ENCODE results near the gene PODNL1. TPM values are rescaled to one million over a fixed set of nuclear protein-coding genes. Genes with fewer than 3 reads are reported as not detected.

Gene PODNL1
- total and polyA plus RNA-seq, 10 of the 15 experiments (the other 5 are each of a cell fraction or from before 2014, with no cell fraction given): 0.04 to 0.44 TPM; not detected in 8

DNA sequence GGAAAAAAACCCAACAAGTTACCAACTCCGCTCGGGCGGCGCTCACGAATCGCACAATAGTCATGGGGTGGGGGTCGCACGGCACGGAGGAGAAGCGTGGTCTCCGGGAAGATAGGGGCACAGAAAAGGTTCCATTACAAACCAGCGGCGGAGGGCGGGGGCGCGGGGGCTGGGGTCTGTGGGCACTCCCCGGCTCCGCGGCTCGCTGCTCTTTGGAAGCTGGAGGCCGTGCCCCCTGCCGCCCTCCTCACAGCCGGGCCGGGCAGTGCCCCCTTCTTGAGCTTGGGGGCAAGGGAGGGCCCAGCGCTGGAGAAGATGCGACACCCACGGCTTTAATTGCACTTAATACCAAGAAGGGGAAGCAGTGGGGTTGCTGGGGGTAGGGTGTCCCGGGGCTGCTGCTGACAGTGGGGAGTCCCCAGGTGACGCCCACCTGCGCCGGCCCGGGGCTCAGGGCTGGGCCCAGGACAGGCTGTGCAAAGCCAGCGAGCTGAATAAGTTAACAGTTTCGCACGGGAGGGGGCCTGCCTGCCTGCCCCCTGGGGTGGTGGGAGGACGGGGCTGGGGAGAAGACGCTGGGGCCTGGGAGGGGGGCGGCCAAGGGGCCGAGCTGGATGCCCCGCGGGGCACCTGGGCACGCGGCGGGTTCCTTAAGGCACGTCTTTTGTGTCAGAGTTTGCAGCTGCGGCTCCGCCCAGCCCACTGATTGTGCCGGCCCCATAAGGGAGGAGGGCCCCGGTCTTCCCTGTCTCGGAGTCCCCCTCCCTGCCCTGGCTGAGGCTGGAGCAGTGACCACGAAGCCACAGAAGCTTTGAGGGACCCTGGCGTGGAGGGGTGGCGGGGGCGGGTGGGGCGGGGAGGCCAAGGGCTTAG is 23.8 kb upstream of the PODNL1 start (continued):
- no peak for TF ChIP-seq BCLAF1 (IDR thresholded peaks at IDR 0.05)
- TF ChIP-seq PBX3 (IDR thresholded peaks at IDR 0.05; ENCODE audit: insufficient replicate concordance, low read depth, low read length): no peak

GRCh38 chr19:13960863-13961784 is 22.9 kb upstream of the PODNL1 start:
- H4K20me1 ChIP-seq (ENCODE audit: control insufficient read depth, insufficient read depth): no peaks in the 10 kb centered on the region
- H2AFZ ChIP-seq (ENCODE audit: control insufficient read depth, low read depth, low read length): no peak overlapping the region
- H3K4me2 ChIP-seq (ENCODE audit: control insufficient read depth, insufficient read depth): no peak overlapping the region
- SMC1A ChIA-PET (ENCODE audit: uncharacterized antibody, unreplicated experiment): interaction anchor here (0.5 kb wide), 1 partner anchor 50 kb away, joined by 3 read pairs; no protein-coding TSS in a partner anchor
- CTCF ChIA-PET: no interaction called here
- no peaks in the 10 kb centered on the region for H3K4me1 ChIP-seq (ENCODE audit: control insufficient read depth, insufficient read depth, low read length)
- WGBS (ENCODE audit: insufficient coverage, insufficient replicate concordance, low lambda C conversion rate, missing lambda C conversion rate): 91% methylated on average over 35 of the region's 39 CpGs
- H3K79me2 ChIP-seq (ENCODE audit: control insufficient read depth, insufficient read depth, low read length): no peaks in the 10 kb centered on the region
- H3K27me3 ChIP-seq (replicated peaks in 1 of 2; ENCODE audit: control insufficient read depth in 2 of 2, insufficient read depth in 2 of 2, low read length in 1 of 2): no peaks in the 10 kb centered on the region
- no TSS peak for BruUV-seq (replicated peaks)
- intact Hi-C loops (cut with micrococcal nuclease; ENCODE audit: unreplicated experiment): no loop called here
- DNase-seq (ENCODE audit: low read depth, low spot score) (no peak), ATAC-seq (no peak), FAIRE-seq (no peak)
- RAD21 ChIA-PET (ENCODE audit: unreplicated experiment): interaction anchor here (0.8 to 1.0 kb wide), 2 partner anchors 71 to 92 kb away, joined by 3 read pairs; no protein-coding TSS in a partner anchor
- H3K27ac ChIP-seq (ENCODE audit: control insufficient read depth, insufficient read depth): no peak overlapping the region
- no peak overlapping the region for H3K9ac ChIP-seq (ENCODE audit: control insufficient read depth, insufficient read depth, low read length)
- no peaks in the 10 kb centered on the region for H3K9me3 ChIP-seq (replicated peaks; ENCODE audit: control insufficient read depth, insufficient read depth, low read length)
- no peak overlapping the region for H3K4me3 ChIP-seq
- in situ Hi-C loops (cut with MboI): no loop called here
- H3K36me3 ChIP-seq (ENCODE audit: control insufficient read depth in 2 of 2, insufficient read depth in 2 of 2, low read length in 1 of 2): peaks cover 0 to 26% of the 10 kb centered on the region in 2 experiments; a peak in 3 of 4 replicates
- POLR2A ChIA-PET: interaction anchor here (0.5 kb wide), 1 partner anchor 15 kb away, joined by 3 read pairs; no protein-coding TSS in a partner anchor
- no peak for TF ChIP-seq BMI1 (IDR thresholded peaks at IDR 0.05; ENCODE audit: borderline replicate concordance)
- no peak for TF ChIP-seq KAT2A (conservative IDR thresholded peaks at IDR 0.05; ENCODE audit: control insufficient read depth, low read depth, low read length)
- no peak for TF ChIP-seq SKIL (IDR thresholded peaks at IDR 0.05; ENCODE audit: low read depth, poor library complexity, severe bottlenecking)
- TF ChIP-seq SP1 (IDR thresholded peaks at IDR 0.05; ENCODE audit: low read depth, low read length): no peak
- TF ChIP-seq MTA3 (IDR thresholded peaks at IDR 0.05; ENCODE audit: borderline replicate concordance, low read length): no peak
- no peak for TF ChIP-seq CHD1 (IDR thresholded peaks at IDR 0.05; ENCODE audit: low read depth, low read length)
- no peak for TF ChIP-seq ZNF207 (IDR thresholded peaks at IDR 0.05; ENCODE audit: borderline replicate concordance)
- TF ChIP-seq PBX3 (IDR thresholded peaks at IDR 0.05; ENCODE audit: insufficient replicate concordance, low read depth, low read length): no peak
